Stimulated activated CD8-positive, alpha-beta memory T cell treated with anti-CD3 and anti-CD28 coated beads, Interleukin-2, amount 100 ng/mL, for 1 hour (primary cell): Measurements from ENCODE around the gene MINK1.
"Not testable (repeated sequence)": the region's sequence is repeated elsewhere in the genome, so short reads cannot be mapped to it uniquely, and the experiment has no call there.

Experiments used
- DNase-seq, 2 donors: peaks; one replicate each; pipeline ENCODE4 v3.0.0-alpha.2; 2020; ENCODE audit warnings: low read depth in 2 of 2

The MINK1 gene

DNA sequence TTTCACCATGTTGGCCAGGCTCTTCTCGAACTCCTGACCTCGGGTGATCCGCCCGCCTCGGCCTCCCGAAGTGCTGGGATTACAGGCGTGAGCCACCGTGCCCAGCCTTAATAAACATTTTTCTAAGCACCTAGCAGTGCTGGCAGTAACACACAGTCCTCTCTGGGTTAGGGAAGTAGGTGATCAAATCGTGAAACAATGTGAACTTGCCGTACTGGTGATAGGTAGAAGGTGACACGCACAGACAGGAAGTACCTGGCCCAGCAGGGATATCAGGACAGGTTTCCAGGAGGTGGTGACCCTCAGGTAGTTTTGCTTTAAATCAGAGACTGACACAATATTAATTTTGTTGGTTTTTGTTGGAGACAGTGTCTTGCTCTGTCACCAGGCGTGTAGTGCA, 21.7 kb upstream of the MINK1 start:
- no peak for DNase-seq

DNA sequence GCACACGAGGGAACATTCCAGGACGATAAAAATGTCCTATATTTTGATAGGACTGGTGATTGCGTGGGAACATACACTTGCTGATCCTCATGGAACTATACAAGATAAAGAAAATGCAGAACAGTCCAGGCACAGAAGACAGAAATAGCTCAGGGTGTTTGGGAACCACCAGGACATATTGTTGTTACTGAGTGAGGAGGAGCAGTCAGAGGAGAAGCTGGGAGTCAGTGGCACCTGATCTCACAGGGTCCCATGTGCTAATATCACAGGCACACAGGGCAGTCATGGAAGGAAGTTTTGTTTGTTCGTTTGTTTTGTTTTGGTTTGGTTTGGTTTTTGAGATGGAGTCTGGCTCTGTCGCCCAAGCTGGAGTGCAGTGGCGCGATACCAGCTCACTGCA, 20.4 kb upstream of the MINK1 start:
- DNase-seq, result no peak

GRCh38 chr17:4815043-4815675, 18.0 kb upstream of the MINK1 start:
- no peak for DNase-seq

GRCh38 chr17:4816826-4817225, 16.3 kb upstream of the MINK1 start:
- DNase-seq, result no peak

GRCh38 chr17:4818276-4818675, 14.9 kb upstream of the MINK1 start:
- no peak for DNase-seq

- no peak for DNase-seq
Observed at GRCh38 chr17:4822835-4823234, 10.3 kb upstream of the MINK1 start.

- no peak for DNase-seq
Observed at GRCh38 chr17:4823373-4824089, 9.6 kb upstream of the MINK1 start.

DNA sequence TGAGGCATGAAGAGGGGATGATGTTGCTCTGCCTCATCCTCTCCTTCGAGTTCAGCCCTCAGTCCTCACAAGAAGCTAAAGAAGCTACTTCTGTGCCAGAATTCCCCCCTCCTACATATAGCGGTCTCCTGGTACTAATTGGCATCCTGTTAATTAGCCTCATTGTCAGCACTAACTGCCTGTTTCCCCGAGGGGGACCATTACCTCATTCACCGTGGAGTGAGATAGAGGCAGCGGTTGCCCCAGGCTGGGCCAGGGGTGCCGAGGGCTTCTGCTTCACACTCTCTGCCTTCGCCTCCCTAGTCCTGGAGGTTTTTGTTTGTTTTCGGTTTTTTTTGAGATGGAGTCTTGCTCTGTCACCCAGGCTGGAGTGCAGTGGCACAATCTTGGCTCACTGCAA, 5.7 kb upstream of the MINK1 start:
- DNase-seq, result no peak

- not testable (repeated sequence) for DNase-seq
Observed at GRCh38 chr17:4832829-4833177, 337 bp upstream of the MINK1 start.

DNA sequence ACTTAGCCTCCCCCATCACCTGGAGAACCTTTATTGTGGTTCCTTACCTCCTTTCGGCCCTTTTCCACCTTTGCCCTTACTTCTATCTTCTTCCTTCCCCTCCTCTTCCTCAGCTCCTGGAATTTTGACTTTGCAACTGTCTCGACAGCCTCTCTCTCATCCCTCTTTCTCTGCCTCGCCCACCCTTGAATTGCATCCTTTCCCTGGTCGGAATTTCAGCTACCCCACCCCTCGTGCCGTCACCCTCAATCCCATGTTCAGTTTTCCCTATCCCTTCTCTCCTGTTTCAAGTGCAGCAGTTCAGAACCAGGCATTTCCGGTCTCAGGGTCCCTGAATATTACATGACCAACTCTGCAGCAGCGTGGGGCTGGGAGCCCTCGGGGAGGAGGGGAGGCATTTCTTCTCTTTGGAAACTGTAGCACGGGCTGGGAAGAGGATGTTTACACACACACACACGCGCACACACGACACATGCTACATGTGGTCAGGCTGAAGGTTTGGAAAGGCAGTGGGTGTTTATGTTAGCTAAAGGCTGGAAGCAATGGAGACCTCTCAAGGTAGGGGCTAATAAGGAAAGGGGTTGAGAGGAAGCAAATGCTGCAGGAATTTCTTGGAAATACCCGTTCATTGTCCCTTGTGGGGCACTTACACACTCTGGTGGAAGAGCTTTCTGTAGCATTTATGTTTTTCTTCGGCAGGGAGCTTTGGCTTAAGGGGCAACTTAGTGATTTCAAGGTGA, 971 bp downstream of the MINK1 start:
- no peak for DNase-seq

DNA sequence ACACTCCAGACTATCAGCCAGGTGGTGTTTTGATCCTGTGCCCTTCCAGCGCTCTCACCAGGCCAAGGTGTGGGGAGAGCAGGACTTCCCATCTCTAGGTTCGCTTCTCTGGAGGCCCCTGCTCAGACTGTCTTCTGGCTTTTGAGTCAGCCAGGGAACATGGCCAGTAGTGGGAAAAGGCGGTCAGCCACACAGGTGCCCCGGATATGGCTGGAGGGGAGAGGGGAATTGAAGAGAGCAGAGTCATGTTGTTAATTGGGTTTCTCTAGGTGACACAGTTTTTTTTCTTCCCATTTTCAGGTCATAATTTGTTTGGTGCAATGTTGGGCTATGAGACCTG, 1.5 kb downstream of the MINK1 start:
- DNase-seq, result no peak

DNA sequence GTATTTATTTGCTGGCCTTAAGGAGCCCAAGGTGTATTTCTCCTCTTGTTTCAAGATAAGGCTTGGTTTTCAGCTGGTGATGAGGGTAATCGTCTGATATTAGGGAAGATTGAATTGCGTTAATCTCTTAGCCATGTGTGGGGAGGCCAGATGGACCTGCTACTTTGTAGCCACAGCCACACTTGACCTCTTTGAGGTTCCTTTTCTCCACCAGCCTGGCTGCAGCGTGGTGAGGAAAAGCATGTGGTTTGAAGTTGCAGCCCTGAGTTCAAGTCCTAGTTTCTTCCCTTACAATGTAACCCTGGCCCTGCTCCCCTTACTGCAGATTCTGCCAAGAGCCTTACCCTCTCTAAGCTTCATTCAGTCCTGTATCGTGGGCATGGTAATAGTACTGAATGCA, 3.1 kb downstream of the MINK1 start:
- DNase-seq, result no peak

- no peak for DNase-seq
Observed at GRCh38 chr17:4837471-4838308, 4.5 kb downstream of the MINK1 start.

- no peak for DNase-seq
Observed at GRCh38 chr17:4838309-4838785, 5.2 kb downstream of the MINK1 start.

DNA sequence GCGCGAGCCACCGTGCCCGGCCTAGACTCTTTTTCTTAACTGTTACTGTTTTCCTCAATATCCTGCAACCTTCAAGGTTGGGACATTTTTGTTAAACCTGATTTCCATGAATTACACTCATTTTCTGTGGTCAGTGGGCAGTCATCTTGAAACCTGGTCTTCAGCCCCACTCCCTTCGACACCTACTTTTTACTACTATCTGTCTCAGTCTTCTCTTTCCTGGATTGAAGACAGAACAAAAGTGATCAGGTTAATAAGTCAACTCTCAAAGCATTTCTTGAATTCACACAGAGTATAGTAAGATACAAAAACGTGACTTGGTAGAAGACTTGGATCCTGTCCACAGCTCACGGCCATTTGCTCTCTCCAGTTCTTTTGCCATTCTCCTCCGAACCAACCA, 6.1 kb downstream of the MINK1 start:
- no peak for DNase-seq

DNA sequence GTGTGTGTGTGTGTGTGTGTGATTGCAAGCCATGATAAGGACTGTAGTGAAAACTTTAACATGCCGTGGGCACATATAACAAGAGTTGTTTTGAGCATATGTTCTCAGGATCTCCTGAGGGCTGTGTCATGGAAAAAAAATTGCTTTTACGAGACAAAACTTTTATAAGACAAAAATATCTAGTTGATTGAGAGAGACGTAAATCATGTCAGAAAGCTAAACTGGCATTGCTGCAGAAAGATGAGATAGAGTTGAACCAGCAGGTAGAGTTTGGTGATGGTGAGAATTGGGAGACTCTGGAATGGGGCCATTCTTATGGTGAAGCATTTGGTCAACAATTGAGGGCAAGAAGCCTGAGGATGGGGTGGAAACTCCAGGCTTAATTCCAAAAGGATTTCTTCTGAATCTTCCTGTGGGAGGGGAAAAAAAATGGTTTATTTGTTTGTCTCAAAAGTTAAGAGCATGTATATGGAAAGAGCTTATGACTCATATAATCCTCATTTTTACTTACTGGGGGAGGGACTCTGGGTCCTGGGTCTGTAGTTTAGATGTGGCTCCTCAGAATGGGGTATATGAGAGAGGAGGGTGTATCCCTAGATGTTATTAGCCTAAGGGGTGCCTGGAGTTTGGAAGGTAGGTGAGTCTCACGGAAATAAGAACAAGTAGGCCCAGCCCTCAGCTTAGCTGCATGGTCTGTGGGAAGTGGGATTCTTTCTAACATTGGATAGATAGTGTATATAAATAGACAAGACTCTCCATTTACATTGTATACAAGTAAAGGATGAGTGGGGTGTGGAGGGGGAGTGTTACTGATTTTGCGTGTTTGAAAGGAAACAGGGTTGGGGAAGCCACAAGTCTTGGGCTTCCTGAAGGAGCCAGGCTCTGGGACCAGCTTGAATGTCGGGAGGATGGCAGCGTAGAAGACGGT, 7.1 kb downstream of the MINK1 start:
- DNase-seq, result no peak

DNA sequence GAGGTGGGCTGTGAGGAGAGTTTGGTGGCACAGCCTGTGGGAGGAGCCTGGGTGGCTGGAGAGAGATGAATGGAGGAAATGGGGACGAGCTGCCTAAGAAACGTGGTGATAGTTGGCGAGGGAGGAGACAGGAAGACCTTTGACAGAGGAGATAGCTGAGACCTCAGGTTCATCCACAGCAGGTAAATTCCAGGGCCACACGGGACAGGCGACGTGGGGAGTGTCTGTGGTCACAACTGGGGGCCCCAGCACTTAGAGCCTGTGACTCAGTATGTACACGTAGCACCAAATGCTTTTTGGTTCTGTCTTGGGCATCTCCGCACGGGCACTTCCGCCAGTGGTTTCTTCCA, 7.7 kb downstream of the MINK1 start:
- DNase-seq, result no peak

DNA sequence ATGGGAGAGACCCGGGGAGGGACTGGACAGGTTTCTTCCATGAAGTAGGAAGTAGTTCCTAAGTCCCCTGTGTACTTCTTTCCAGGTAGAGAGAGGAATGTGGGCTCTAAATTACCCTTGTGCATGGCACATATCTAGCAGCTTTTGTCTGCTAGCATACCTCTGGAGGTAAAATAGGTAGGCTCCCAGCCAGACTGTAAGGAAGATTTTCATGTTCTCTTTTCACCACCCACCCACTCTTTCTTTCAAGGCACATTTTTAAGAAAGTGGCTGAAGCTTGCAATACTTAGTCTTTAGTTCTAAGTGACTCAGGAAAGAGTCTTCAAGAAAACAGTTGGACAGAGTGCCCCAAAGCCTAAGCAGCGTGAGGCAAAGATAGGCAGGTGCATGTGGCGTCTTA, 9.2 kb downstream of the MINK1 start:
- no peak for DNase-seq

DNA sequence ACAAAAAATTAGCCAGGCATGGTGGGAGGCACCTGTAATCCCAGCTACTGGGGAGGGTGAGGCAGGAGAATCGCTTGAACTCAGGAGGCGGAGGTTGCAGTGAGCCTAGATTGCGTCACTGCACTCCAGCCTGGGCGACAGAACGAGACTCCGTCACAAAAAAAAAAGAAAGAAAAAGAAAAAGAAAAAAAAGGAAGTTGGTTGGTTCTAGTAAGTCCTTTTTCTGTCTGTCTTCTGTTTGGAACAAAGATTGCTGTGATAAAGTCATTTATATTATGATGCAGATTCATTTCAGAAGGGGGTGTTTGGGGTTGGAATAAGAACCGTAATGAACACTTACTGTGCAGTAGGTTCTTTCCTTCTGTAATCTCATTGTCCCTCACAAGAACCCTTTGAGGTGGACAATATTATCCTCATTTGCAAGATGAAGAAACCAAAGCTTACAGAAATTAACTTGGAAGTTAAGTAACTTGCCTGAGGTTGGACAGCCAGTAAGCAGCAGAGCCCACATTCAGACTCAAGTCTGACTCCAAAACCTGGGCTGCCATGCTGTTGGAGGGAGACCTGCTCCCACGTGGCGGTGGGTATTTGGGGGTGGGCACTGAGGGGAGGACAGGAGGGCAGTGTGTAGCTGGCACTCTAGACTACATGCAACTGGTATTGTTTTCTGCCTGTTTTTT, 10.3 kb downstream of the MINK1 start:
- no peak for DNase-seq

DNA sequence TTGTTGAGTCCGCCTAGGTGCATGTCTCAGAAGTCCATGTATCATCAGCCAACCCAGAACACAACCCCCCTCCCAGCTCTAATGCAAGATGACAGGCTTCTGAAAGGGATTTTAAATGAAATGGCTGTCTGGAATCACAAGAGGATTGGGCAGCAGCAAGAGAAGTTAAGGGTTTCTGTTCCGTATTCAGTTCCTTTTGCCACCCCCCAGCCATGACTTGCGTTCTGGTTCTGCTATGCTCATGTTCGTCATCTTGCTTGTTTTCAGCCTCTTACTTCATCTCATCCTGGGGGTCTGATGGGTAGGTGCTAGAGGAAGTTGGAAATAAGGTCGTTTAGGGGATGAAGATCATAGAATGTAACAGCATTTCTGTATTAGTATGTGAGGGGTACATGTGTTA, 12.0 kb downstream of the MINK1 start:
- no peak for DNase-seq
